GM10266 (cell line): ENCODE results near the gene HECW1.
"Not testable (repeated sequence)": the region's sequence is repeated elsewhere in the genome, so short reads cannot be mapped to it uniquely, and the experiment has no call there.

Experiments used
- DNase-seq: peaks from one replicate; pipeline ENCODE4 v3.0.0; 2012; ENCODE audit errors: extremely low spot score
- TF ChIP-seq, protein P1 (sequence below): IDR thresholded peaks from 2 replicates; pipeline ENCODE4 v1.5.1; 2012; ENCODE audit warnings: mild to moderate bottlenecking, low read depth; ENCODE audit not compliant: control insufficient read depth, insufficient read depth; ENCODE audit errors: missing control alignments

HECW1 gene

DNA sequence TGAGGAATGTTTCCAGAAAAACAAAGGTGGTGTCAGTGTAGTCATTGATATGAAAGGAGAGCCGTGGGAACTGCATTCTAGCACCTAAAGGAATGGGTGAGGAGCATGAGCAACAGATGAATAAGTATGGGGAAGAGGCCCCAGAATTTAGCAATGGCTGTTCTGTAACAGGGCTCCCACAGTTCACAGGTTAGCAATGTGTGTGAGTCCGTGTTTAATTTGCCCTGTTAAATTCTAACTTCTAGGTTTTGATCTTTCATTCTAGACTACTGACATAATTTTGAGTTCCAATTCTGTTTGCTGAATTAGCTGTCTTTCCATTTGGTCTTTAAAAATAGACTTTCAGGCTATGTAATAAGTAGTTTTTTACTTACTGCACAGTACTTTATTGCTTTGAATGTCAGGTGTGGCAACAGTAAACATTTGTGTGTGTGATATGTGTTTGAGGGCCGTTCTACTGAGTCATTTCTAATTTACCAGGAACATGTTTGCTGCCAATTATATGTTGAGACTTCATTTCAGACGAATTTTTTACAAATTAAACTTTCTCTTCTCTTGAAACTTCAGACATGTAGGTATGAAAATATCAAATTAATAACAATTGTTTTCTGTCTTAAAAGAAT is 479.2 kb downstream of the HECW1 start:
- TF ChIP-seq, protein P1, sequence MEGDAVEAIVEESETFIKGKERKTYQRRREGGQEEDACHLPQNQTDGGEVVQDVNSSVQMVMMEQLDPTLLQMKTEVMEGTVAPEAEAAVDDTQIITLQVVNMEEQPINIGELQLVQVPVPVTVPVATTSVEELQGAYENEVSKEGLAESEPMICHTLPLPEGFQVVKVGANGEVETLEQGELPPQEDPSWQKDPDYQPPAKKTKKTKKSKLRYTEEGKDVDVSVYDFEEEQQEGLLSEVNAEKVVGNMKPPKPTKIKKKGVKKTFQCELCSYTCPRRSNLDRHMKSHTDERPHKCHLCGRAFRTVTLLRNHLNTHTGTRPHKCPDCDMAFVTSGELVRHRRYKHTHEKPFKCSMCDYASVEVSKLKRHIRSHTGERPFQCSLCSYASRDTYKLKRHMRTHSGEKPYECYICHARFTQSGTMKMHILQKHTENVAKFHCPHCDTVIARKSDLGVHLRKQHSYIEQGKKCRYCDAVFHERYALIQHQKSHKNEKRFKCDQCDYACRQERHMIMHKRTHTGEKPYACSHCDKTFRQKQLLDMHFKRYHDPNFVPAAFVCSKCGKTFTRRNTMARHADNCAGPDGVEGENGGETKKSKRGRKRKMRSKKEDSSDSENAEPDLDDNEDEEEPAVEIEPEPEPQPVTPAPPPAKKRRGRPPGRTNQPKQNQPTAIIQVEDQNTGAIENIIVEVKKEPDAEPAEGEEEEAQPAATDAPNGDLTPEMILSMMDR, result no peak
- peak; percentile 7 for DNase-seq

- TF ChIP-seq, protein P1, result no peak
- no peak for DNase-seq
Measured at GRCh38 chr7:43592326-43592725, 479.9 kb downstream of the HECW1 start.

DNA sequence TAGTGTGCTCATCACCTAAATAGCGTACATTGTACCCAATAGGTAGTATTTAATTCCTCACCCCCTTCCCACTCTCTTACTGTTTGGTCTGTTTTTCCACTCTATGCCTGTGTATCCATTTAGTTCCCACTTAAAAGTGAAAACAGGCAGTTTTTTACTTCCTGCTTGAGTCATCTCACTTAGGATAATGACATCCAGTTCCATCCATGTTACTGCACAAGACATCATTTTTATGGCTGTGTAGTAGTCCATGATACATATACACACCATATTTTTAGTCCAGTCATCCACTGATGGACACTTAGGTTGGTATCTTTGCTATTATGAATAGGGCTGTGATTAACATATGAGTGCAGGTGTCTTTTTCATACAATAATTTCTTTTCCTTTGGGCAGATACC is 480.6 kb downstream of the HECW1 start:
- DNase-seq, result no peak
- TF ChIP-seq, protein P1, result no peak

- TF ChIP-seq, protein P1, result no peak
- no peak for DNase-seq
Measured at GRCh38 chr7:43594020-43594419, 481.6 kb downstream of the HECW1 start.

GRCh38 chr7:43596426-43596825 is 484.0 kb downstream of the HECW1 start:
- DNase-seq, result not testable (repeated sequence)

DNA sequence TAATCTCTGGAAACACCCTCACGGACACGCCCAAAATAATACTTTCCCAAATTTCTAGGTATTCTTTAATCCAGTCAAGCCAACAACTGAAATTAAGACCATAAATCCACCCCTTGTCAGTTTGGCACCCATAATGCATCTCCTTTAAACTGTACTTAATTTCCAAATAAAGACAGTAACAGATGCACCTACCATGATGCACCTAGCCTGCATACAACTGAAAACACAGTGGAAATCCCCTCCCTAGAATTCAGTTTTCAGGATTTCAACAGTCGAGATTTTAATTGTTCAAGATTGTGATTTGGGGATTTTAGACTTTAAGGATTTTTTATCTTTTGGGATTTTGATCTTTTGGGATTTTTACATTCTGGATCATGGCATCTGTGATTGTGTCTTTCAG is 487.6 kb downstream of the HECW1 start:
- DNase-seq, result no peak
- TF ChIP-seq, protein P1, result no peak

DNA sequence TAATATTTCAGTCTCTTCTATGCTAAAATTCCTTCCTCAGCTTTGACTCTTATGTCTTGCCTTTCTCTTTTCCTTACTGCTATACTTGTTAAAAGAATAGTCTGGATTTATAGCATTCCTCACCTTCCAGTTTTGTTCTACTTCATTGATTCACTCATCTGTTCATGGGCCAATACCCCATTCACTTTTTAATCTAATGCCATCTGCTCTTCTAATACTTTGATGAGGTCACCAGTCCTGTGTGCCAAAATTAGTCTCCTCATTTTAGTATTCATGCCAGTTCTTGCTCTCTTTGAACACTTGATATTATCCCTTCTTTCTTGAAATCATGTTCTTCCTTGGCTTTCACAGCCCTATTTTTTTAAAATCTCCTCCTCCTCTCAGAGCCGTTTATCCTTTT is 489.8 kb downstream of the HECW1 start:
- DNase-seq, result no peak
- TF ChIP-seq, protein P1, result no peak

- TF ChIP-seq, protein P1, result no peak
- no peak for DNase-seq
Measured at GRCh38 chr7:43604251-43604650, 491.8 kb downstream of the HECW1 start.
